ENCODE results near the gene CHCHD2. TPM values are rescaled to one million over a fixed set of nuclear protein-coding genes. Genes with fewer than 3 reads are reported as not detected.
"Not testable (repeated sequence)": the region's sequence is repeated elsewhere in the genome, so short reads cannot be mapped to it uniquely, and the experiment has no call there.

The CHCHD2 gene
- total RNA-seq, 4 donors from 2014 or later, result 296 to 475 (median 347) TPM

GRCh38 chr7:56091591-56091990 is 14.7 kb downstream of the CHCHD2 start:
- peak overlapping the region; percentile 11 to 70 (median 66) for H3K27ac ChIP-seq

GRCh38 chr7:56087445-56087844 is 18.8 kb downstream of the CHCHD2 start:
- 60 to 94% methylated on average over 1 to 6 of the region's 16 CpGs for whole genome bisulfite sequencing, 2 donors
- intact Hi-C loops (cut with DNase I), result no loop called here

More at GRCh38 chr7:56091591-56091990, 14.7 kb downstream of the CHCHD2 start:
- peaks cover 0 to 25% (median 3%) of the 10 kb centered on the region in 3 donors for H3K36me3 ChIP-seq
- no peaks in the 10 kb centered on the region for H3K27me3 ChIP-seq
- DNase-seq, result no peak
- TF ChIP-seq CTCF (IDR thresholded peaks at IDR 0.05) (no peak), POLR2A (IDR thresholded peaks at IDR 0.05) (no peak)
- no peaks in the 10 kb centered on the region for H3K9me3 ChIP-seq
- intact Hi-C loops (cut with DNase I), result no loop called here
- peaks cover 0 to 22% (median 17%) of the 10 kb centered on the region in 3 donors for H3K4me1 ChIP-seq
- 28 to 48% methylated on average over 2 to 3 of the region's 3 CpGs for WGBS, 2 donors
- H3K4me3 ChIP-seq, result no peak overlapping the region

GRCh38 chr7:56086761-56087160 is 19.5 kb downstream of the CHCHD2 start:
- Histone ChIP-seq H3K27ac (no peak overlapping the region), H3K27me3 (no peaks in the 10 kb centered on the region), H3K4me1 (peaks cover 0 to 13% (median 9%) of the 10 kb centered on the region in 3 donors), H3K36me3 (peaks cover 0 to 47% (median 3%) of the 10 kb centered on the region in 3 donors), H3K9me3 (no peaks in the 10 kb centered on the region), H3K4me3 (no peak overlapping the region)
- WGBS, 2 donors, result 94% methylated on average over 5 to 7 of the region's 7 CpGs
- TF ChIP-seq CTCF (IDR thresholded peaks at IDR 0.05), result no peak
- no peak for TF ChIP-seq POLR2A (IDR thresholded peaks at IDR 0.05)
- intact Hi-C loops (cut with DNase I), result no loop called here
- DNase-seq, result no peak

More at GRCh38 chr7:56087445-56087844, 18.8 kb downstream of the CHCHD2 start:
- Histone ChIP-seq H3K27ac (no peak overlapping the region), H3K4me1 (peaks cover 0 to 19% (median 14%) of the 10 kb centered on the region in 3 donors), H3K4me3 (no peak overlapping the region), H3K36me3 (peaks cover 0 to 40% (median 3%) of the 10 kb centered on the region in 3 donors), H3K9me3 (no peaks in the 10 kb centered on the region), H3K27me3 (no peaks in the 10 kb centered on the region)
- TF ChIP-seq CTCF (IDR thresholded peaks at IDR 0.05), result no peak
- no peak for TF ChIP-seq POLR2A (IDR thresholded peaks at IDR 0.05)
- DNase-seq, result no peak

GRCh38 chr7:56083150-56083785 is 23.0 kb downstream of the CHCHD2 start:
- H3K36me3 ChIP-seq, result peaks cover 0 to 69% (median 3%) of the 10 kb centered on the region in 3 donors
- peak overlapping the region in 1 of 4 donors; percentile 21 for H3K27ac ChIP-seq
- no peaks in the 10 kb centered on the region for H3K27me3 ChIP-seq
- TF ChIP-seq POLR2A (IDR thresholded peaks at IDR 0.05), result no peak
- peaks cover 6 to 24% (median 13%) of the 10 kb centered on the region in 3 donors for H3K4me1 ChIP-seq
- intact Hi-C loops (cut with DNase I), result no loop called here
- H3K4me3 ChIP-seq, result no peak overlapping the region
- DNase-seq, result no peak
- WGBS, 2 donors, result 46 to 58% methylated on average over 7 to 9 of the region's 13 CpGs
- no peaks in the 10 kb centered on the region for H3K9me3 ChIP-seq

- intact Hi-C loops (cut with DNase I), result no loop called here
- Histone ChIP-seq H3K36me3 (peaks cover 0 to 71% (median 5%) of the 10 kb centered on the region in 3 donors), H3K9me3 (no peaks in the 10 kb centered on the region), H3K4me3 (no peak overlapping the region), H3K4me1 (peaks cover 6 to 24% (median 13%) of the 10 kb centered on the region in 3 donors), H3K27me3 (no peaks in the 10 kb centered on the region), H3K27ac (no peak overlapping the region)
- no peak for DNase-seq
- TF ChIP-seq CTCF (IDR thresholded peaks at IDR 0.05) (no peak), POLR2A (IDR thresholded peaks at IDR 0.05) (no peak)
- WGBS, 2 donors, result 93 to 94% methylated on average over 5 to 11 of the region's 29 CpGs
These were observed 24.5 kb downstream of the CHCHD2 start for GRCh38 chr7:56081626-56082340.

- peaks cover 6 to 31% (median 13%) of the 10 kb centered on the region in 3 donors for H3K4me1 ChIP-seq
- H3K9me3 ChIP-seq; H3K27me3 ChIP-seq; intact Hi-C loops (cut with DNase I); H3K4me3 ChIP-seq; DNase-seq: not testable (repeated sequence)
- peak overlapping the region in 2 of 4 donors; percentile 51 to 74 for H3K27ac ChIP-seq
- peaks cover 0 to 67% (median 5%) of the 10 kb centered on the region in 3 donors for H3K36me3 ChIP-seq
- 60% methylated on average over 1 of the region's 28 CpGs; no CpG with 5 or more reads in 1 of the 2 donors for WGBS, 2 donors
These were observed 25.4 kb downstream of the CHCHD2 start for GRCh38 chr7:56080726-56081435.

Data from esophagus squamous epithelium (tissue), 5 donors.